HepG2 (cell line): ENCODE data around the gene NAMPT.

ENCODE experiments used
- AGO2 ChIP-seq: fragments of 200-400 bp; formaldehyde crosslinking; optimal IDR thresholded peaks from 2 replicates; pipeline ENCODE3; 2017; ENCODE audit warnings: mild to moderate bottlenecking, low read depth, low read length, moderate library complexity
- ATM ChIP-seq: fragments of 450-650 bp; IDR thresholded peaks from 2 replicates; pipeline ENCODE4 v1.7.1; 2017; ENCODE audit warnings: mild to moderate bottlenecking, borderline replicate concordance
- BRD4 ChIP-seq: sonication (generic); formaldehyde crosslinking; IDR thresholded peaks from 2 replicates; pipeline ENCODE4 v1.4.0; 2020; ENCODE audit warnings: missing genetic modification reagents
- ELF1 ChIP-seq: sonication (generic); formaldehyde crosslinking; IDR thresholded peaks from 2 replicates; pipeline ENCODE4 v1.4.0; 2020; ENCODE audit warnings: missing genetic modification reagents
- PLRG1 ChIP-seq: fragments of 450-650 bp; conservative IDR thresholded peaks from 2 replicates; pipeline ENCODE4 v1.6.1; 2016
- RAD21 ChIP-seq: fragments of 450-650 bp; formaldehyde crosslinking; IDR thresholded peaks from 2 replicates; pipeline ENCODE4 v1.5.0; 2020; ENCODE audit warnings: mild to moderate bottlenecking
- TCF12 ChIP-seq, 2 experiments: fragments of 450-650 bp in 1 of 2; sonication (generic) in 1 of 2; formaldehyde crosslinking in 1 of 2; IDR thresholded peaks; 2 replicates each; pipeline versions ENCODE4 v1.6.1 to v1.8.0; 2017 to 2022; ENCODE audit warnings: antibody characterized with exemption in 1 of 2, mild to moderate bottlenecking in 1 of 2, missing genetic modification reagents in 1 of 2, moderate library complexity in 1 of 2
- TFAP4 ChIP-seq: sonication (generic); IDR thresholded peaks from 2 replicates; pipeline ENCODE4 v1.6.1; 2016; ENCODE audit warnings: low read depth, borderline replicate concordance
- ZBTB20 ChIP-seq: sonication (generic); formaldehyde crosslinking; IDR thresholded peaks from 2 replicates; pipeline ENCODE4 v1.8.1; 2023; ENCODE audit warnings: missing genetic modification reagents, low read depth, mild to moderate bottlenecking, borderline replicate concordance
- ZC3H4 ChIP-seq: sonication (generic); formaldehyde crosslinking; IDR thresholded peaks from 2 replicates; pipeline ENCODE4 v1.4.0; 2020; ENCODE audit warnings: missing genetic modification reagents, borderline replicate concordance

- TF ChIP-seq ATM, result no peak
- no peak for TF ChIP-seq RAD21 (CRISPR knock-in tag)
- no peak for TF ChIP-seq ZC3H4
- no peak for TF ChIP-seq ZBTB20 (CRISPR knock-in tag)
- TF ChIP-seq TFAP4, result no peak
- no peak for TF ChIP-seq ELF1
- no peak for TF ChIP-seq TCF12 (IDR thresholded peaks at IDR 0.05)
- no peak for TF ChIP-seq TCF12 (CRISPR knock-in tag; IDR thresholded peaks at IDR 0.05)
- no peak for TF ChIP-seq AGO2
- no peak for TF ChIP-seq PLRG1
- TF ChIP-seq BRD4 (CRISPR knock-in tag), result no peak
Measured at GRCh38 chr7:106216517-106216922, 68.3 kb downstream of the NAMPT start.
